HG03103 (cell line): ENCODE results near the gene C6orf47.

Experiments used
- ATAC-seq: cut with Tn5 transposase; IDR thresholded peaks from one replicate; pipeline ENCODE4 v1.9.1; 2021; ENCODE audit warnings: low read depth; ENCODE audit not compliant: unreplicated experiment

C6orf47 gene

GRCh38 chr6:31662124-31662723 is 1.6 kb upstream of the C6orf47 start:
- no peak for ATAC-seq

- ATAC-seq, result no peak
Measured at GRCh38 chr6:31661262-31662123, 915 bp upstream of the C6orf47 start.

GRCh38 chr6:31659649-31660380 is 763 bp downstream of the C6orf47 start:
- ATAC-seq, result no peak

- ATAC-seq, result no peak
Measured at GRCh38 chr6:31658983-31659648, 1.5 kb downstream of the C6orf47 start.

GRCh38 chr6:31658158-31658688 is 2.4 kb downstream of the C6orf47 start:
- ATAC-seq, result no peak

- no peak for ATAC-seq
Measured at GRCh38 chr6:31657406-31658157, 3.0 kb downstream of the C6orf47 start.

GRCh38 chr6:31655349-31656237 is 5.0 kb downstream of the C6orf47 start, which contains the start of gene APOM:
Gene APOM (plus strand): TSS chr6:31655894. CDS start chr6:31655967, 73 bp downstream.
- no peak for ATAC-seq

- no peak for ATAC-seq
Measured at GRCh38 chr6:31654574-31655348, 5.8 kb downstream of the C6orf47 start.

- ATAC-seq, result peak; percentile 49
Measured at GRCh38 chr6:31652925-31653724, 7.5 kb downstream of the C6orf47 start.

- ATAC-seq, result peak; percentile 26
Measured at GRCh38 chr6:31651602-31652191, 8.9 kb downstream of the C6orf47 start.

GRCh38 chr6:31645325-31645724 is 15.3 kb downstream of the C6orf47 start:
- ATAC-seq, result no peak

- ATAC-seq, result no peak
Measured at GRCh38 chr6:31643818-31644454, 16.6 kb downstream of the C6orf47 start.

GRCh38 chr6:31642798-31643570 is 17.6 kb downstream of the C6orf47 start:
- ATAC-seq, result no peak

GRCh38 chr6:31641370-31641769 is 19.2 kb downstream of the C6orf47 start:
- ATAC-seq, result no peak

- ATAC-seq, result no peak
Measured at GRCh38 chr6:31640612-31641011, 20.0 kb downstream of the C6orf47 start.

GRCh38 chr6:31639449-31639861 is 21.1 kb downstream of the C6orf47 start:
- no peak for ATAC-seq
